H9 (cell line): ENCODE measurements around the gene NARS2. TPM values are rescaled to one million over a fixed set of nuclear protein-coding genes. Genes with fewer than 3 reads are reported as not detected.
A peak's percentile ranks its signal among the peaks of the same experiment; 100 is the strongest.

Experiments
- DNase-seq: peaks from one replicate; pipeline ENCODE4 v3.0.0-alpha.2; 2017
- H2AFZ ChIP-seq: one replicate; pipeline ENCODE4 v1.6.1; 2013; ENCODE audit warnings: mild to moderate bottlenecking, low read length, control low read depth, moderate library complexity
- H2AK5ac ChIP-seq: 2 replicates; pipeline ENCODE4 v1.6.1; 2013; ENCODE audit warnings: low read length, control low read depth, mixed read lengths; ENCODE audit not compliant: insufficient read length
- H2BK120ac ChIP-seq: one replicate; pipeline ENCODE4 v1.6.1; 2013; ENCODE audit warnings: low read depth, mild to moderate bottlenecking, low read length, control low read depth, inconsistent platforms; ENCODE audit not compliant: poor library complexity, severe bottlenecking
- H2BK12ac ChIP-seq: 2 replicates; pipeline ENCODE4 v1.6.1; 2013; ENCODE audit warnings: low read length, control low read depth, mixed read lengths, low read depth; ENCODE audit not compliant: insufficient read length
- H2BK15ac ChIP-seq: 2 replicates; pipeline ENCODE4 v1.6.1; 2013; ENCODE audit warnings: low read depth, low read length, control low read depth
- H2BK20ac ChIP-seq: one replicate; pipeline ENCODE4 v1.6.1; 2013; ENCODE audit warnings: low read depth, mild to moderate bottlenecking, low read length, control low read depth, inconsistent platforms; ENCODE audit not compliant: poor library complexity, severe bottlenecking
- H2BK5ac ChIP-seq: 2 replicates; pipeline ENCODE4 v1.6.1; 2013; ENCODE audit warnings: low read length, control low read depth, mixed read lengths; ENCODE audit not compliant: insufficient read length
- H3K14ac ChIP-seq: 2 replicates; pipeline ENCODE4 v1.6.1; 2013; ENCODE audit warnings: low read length, control low read depth; ENCODE audit not compliant: insufficient read depth
- H3K18ac ChIP-seq: 2 replicates; pipeline ENCODE4 v1.6.1; 2013; ENCODE audit warnings: low read depth, mild to moderate bottlenecking, mixed read lengths, low read length, control low read depth; ENCODE audit not compliant: insufficient read length
- H3K23ac ChIP-seq: 2 replicates; pipeline ENCODE4 v1.6.1; 2013; ENCODE audit warnings: low read length, control low read depth, mixed read lengths, low read depth; ENCODE audit not compliant: insufficient read length
- H3K23me2 ChIP-seq: 2 replicates; pipeline ENCODE4 v1.6.1; 2013; ENCODE audit warnings: low read depth, mild to moderate bottlenecking, mixed read lengths, low read length, control low read depth; ENCODE audit not compliant: insufficient read length, poor library complexity, severe bottlenecking
- H3K27ac ChIP-seq: 2 replicates; pipeline ENCODE4 v1.5.1; 2013; ENCODE audit warnings: low read length, control low read depth, mixed read lengths, low read depth; ENCODE audit not compliant: insufficient read length
- H3K27me3 ChIP-seq: 2 replicates; pipeline ENCODE4 v1.6.1; 2013; ENCODE audit warnings: low read length, control low read depth, inconsistent platforms; ENCODE audit not compliant: insufficient read depth
- H3K4ac ChIP-seq: 2 replicates; pipeline ENCODE4 v1.6.1; 2013; ENCODE audit warnings: low read depth, mild to moderate bottlenecking, control low read depth, inconsistent platforms, low read length, moderate library complexity
- H3K4me1 ChIP-seq: 2 replicates; pipeline ENCODE4 v1.6.1; 2013; ENCODE audit warnings: low read length, control low read depth, inconsistent platforms; ENCODE audit not compliant: insufficient read depth
- H3K4me2 ChIP-seq: 2 replicates; pipeline ENCODE4 v1.6.1; 2013; ENCODE audit warnings: low read length, control low read depth, mixed read lengths; ENCODE audit not compliant: insufficient read length, insufficient read depth
- H3K56ac ChIP-seq: 2 replicates; pipeline ENCODE4 v1.6.1; 2013; ENCODE audit warnings: low read depth, mild to moderate bottlenecking, mixed read lengths, low read length, control low read depth; ENCODE audit not compliant: insufficient read length
- H3K79me1 ChIP-seq: 2 replicates; pipeline ENCODE4 v1.6.1; 2013; ENCODE audit warnings: low read depth, mild to moderate bottlenecking, moderate library complexity, low read length, control low read depth, inconsistent platforms; ENCODE audit not compliant: insufficient read depth, poor library complexity, severe bottlenecking
- H3K79me2 ChIP-seq: 2 replicates; pipeline ENCODE4 v1.6.1; 2013; ENCODE audit warnings: low read length, control low read depth, inconsistent platforms; ENCODE audit not compliant: insufficient read depth
- H3K9ac ChIP-seq: 2 replicates; pipeline ENCODE4 v1.6.1; 2013; ENCODE audit warnings: low read length, control low read depth, mixed read lengths; ENCODE audit not compliant: insufficient read length; ENCODE audit errors: extremely low read depth
- H3K9me3 ChIP-seq: one replicate; pipeline ENCODE4 v1.6.1; 2013; ENCODE audit warnings: low read depth, low read length, inconsistent platforms; ENCODE audit not compliant: control insufficient read depth
- H3T11ph ChIP-seq: one replicate; pipeline ENCODE4 v1.6.1; 2013; ENCODE audit warnings: mild to moderate bottlenecking, low read length, control low read depth, inconsistent platforms
- H4K20me1 ChIP-seq: one replicate; pipeline ENCODE4 v1.6.1; 2013; ENCODE audit not compliant: control insufficient read depth, insufficient read length, insufficient read depth
- H4K5ac ChIP-seq: 2 replicates; pipeline ENCODE4 v1.6.1; 2013; ENCODE audit warnings: low read depth, mild to moderate bottlenecking, mixed read lengths, low read length, control low read depth; ENCODE audit not compliant: insufficient read length
- H4K8ac ChIP-seq: replicated peaks from 2 replicates; pipeline ENCODE4 v1.6.1; 2013; ENCODE audit warnings: low read length, control low read depth, mixed read lengths, low read depth; ENCODE audit not compliant: insufficient read length
- H4K91ac ChIP-seq: 2 replicates; pipeline ENCODE4 v1.6.1; 2013; ENCODE audit warnings: low read depth, mild to moderate bottlenecking, moderate library complexity, mixed read lengths, low read length, control low read depth; ENCODE audit not compliant: insufficient read length
- H3K27ac Mint-ChIP-seq, 3 experiments: 2 replicates in 2 of 3; 3 replicates in 1 of 3; pipeline ENCODE4 v1.8.0; 2020 to 2021; ENCODE audit warnings: mixed read lengths in 3 of 3, mild to moderate bottlenecking in 1 of 3, moderate library complexity in 1 of 3
- H3K27me3 Mint-ChIP-seq: 2 replicates; pipeline ENCODE4 v1.8.0; 2021; ENCODE audit warnings: low read depth, mild to moderate bottlenecking, moderate library complexity, mixed read lengths
- H3K36me3 Mint-ChIP-seq, 3 experiments: 2 replicates in 2 of 3; 3 replicates in 1 of 3; pipeline ENCODE4 v1.8.0; 2020 to 2021; ENCODE audit warnings: low read depth in 3 of 3, mixed read lengths in 3 of 3; ENCODE audit not compliant: insufficient read depth in 1 of 3
- H3K4me1 Mint-ChIP-seq, 2 experiments: 2 replicates each; pipeline ENCODE4 v1.8.0; 2020; ENCODE audit warnings: mixed read lengths in 2 of 2
- H3K4me3 Mint-ChIP-seq, 2 experiments: 2 replicates in 1 of 2; 3 replicates in 1 of 2; pipeline ENCODE4 v1.8.0; 2020 to 2021; ENCODE audit warnings: mild to moderate bottlenecking in 2 of 2, mixed read lengths in 2 of 2, moderate library complexity in 1 of 2
- H3K9me3 Mint-ChIP-seq, 2 experiments: 2 replicates in 1 of 2; 3 replicates in 1 of 2; pipeline ENCODE4 v1.8.0; 2020; ENCODE audit warnings: mild to moderate bottlenecking in 2 of 2, mixed read lengths in 2 of 2, moderate library complexity in 1 of 2
- CTCF ChIP-seq: fragments of 200-600 bp; sonication (generic); conservative IDR thresholded peaks from 3 replicates; pipeline ENCODE4 v1.8.0; 2021; ENCODE audit warnings: antibody characterized with exemption, mild to moderate bottlenecking
- WGBS: extraction: QIAGEN DNeasy Blood & Tissue Kit; methylation state at CpG from one replicate; pipeline ENCODE4 v1.1.7; 2013; ENCODE audit warnings: missing lambda C conversion rate, low lambda C conversion rate, mixed read lengths; ENCODE audit not compliant: insufficient read length; ENCODE audit errors: extremely low coverage; 5-methylcytosine and 5-hydroxymethylcytosine counted together
- total RNA-seq: library from RNA; stranded (reverse); gene quantifications from 2 replicates; pipeline ENCODE4 v1.2.1, GENCODE V29; 2021

The NARS2 gene
- total RNA-seq, 1 experiment from 2014 or later, result 29.7 TPM

DNA sequence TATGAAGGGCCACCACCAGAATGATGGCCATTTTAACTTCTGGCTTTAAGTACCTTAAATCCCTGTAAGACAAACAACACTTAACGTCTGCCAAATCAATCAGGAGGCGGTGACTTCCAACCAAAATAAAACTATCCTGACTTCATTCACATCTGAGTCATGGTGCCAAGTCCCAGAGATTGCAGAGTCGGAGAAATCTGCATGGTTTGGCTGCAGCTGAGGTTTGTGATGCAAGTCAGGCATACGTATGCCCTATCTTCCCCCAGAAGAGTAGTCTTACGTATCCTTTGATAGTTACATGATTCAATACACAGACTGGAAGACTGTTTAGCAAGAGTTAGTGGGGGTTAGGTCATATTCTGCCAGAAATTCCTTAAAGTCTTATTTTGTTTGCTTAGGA lies 155.3 kb downstream of the NARS2 start:
- Histone ChIP-seq H3K4me2 (no peak overlapping the region), H3K4me1 (peaks cover 6% of the 10 kb centered on the region; the same call in 1 of the 2 replicates), H3K56ac (no peak overlapping the region), H2BK5ac (no peak overlapping the region), H3K79me2 (no peaks in the 10 kb centered on the region), H3K9ac (no peak overlapping the region), H2BK15ac (no peak overlapping the region), H3K14ac (no peak overlapping the region), H2BK12ac (no peak overlapping the region), H2BK120ac (no peak overlapping the region), H3K18ac (no peak overlapping the region), H4K8ac (no peak overlapping the region), H3K27ac (no peak overlapping the region), H3K23ac (no peak overlapping the region), H4K5ac (no peak overlapping the region), H2BK20ac (no peak overlapping the region), H4K20me1 (peaks cover 2% of the 10 kb centered on the region), H4K91ac (no peak overlapping the region), H3K9me3 (no peaks in the 10 kb centered on the region), H3T11ph (no peak overlapping the region), H3K27me3 (peaks cover 5% of the 10 kb centered on the region), H2AFZ (no peak overlapping the region), H3K4ac (no peak overlapping the region), H3K79me1 (no peaks in the 10 kb centered on the region), H2AK5ac (no peak overlapping the region), H3K23me2 (peaks cover 15% of the 10 kb centered on the region)
- Mint-ChIP-seq H3K27me3 (peaks cover 28% of the 10 kb centered on the region), H3K4me1 (peaks cover 28 to 30% of the 10 kb centered on the region in 2 experiments), H3K36me3 (no peaks in the 10 kb centered on the region), H3K27ac (no peak overlapping the region), H3K9me3 (no peaks in the 10 kb centered on the region), H3K4me3 (peak overlapping the region in 1 of 2 experiments; percentile 5; a peak in 2 of 5 replicates)
- TF ChIP-seq CTCF, result no peak
- no peak for DNase-seq
- no CpG with 5 or more reads among the region's 5 CpGs for WGBS
